GM19467 (cell line): ENCODE results near the gene SLC25A36.
"Not testable (repeated sequence)": the region's sequence is repeated elsewhere in the genome, so short reads cannot be mapped to it uniquely, and the experiment has no call there.

Source experiments
- ATAC-seq: cut with Tn5 transposase; IDR thresholded peaks from one replicate; pipeline ENCODE4 v1.9.1; 2021; ENCODE audit warnings: mild to moderate bottlenecking, moderate library complexity; ENCODE audit not compliant: unreplicated experiment

Gene SLC25A36

DNA sequence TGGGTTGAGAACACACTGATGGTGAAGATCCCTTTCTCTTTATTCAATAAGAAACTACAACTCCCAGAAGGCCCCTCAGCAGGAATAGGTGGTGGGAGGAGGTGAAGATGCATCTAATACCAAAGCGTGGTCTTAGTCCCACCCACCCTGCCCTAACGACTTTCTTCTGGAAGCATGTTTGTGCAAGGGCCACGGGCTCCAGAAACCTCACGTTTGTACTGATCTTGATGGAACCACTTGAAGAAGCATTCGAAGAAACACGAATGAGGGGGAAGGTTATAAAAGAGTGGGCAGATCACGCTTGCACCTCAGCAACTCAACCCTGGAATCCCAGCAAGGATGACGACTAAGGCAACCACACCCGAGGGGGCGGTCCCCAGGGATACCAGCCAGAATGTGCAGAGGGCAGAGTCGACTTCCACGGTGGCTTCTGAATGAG, 10.6 kb upstream of the SLC25A36 start:
- no peak for ATAC-seq

DNA sequence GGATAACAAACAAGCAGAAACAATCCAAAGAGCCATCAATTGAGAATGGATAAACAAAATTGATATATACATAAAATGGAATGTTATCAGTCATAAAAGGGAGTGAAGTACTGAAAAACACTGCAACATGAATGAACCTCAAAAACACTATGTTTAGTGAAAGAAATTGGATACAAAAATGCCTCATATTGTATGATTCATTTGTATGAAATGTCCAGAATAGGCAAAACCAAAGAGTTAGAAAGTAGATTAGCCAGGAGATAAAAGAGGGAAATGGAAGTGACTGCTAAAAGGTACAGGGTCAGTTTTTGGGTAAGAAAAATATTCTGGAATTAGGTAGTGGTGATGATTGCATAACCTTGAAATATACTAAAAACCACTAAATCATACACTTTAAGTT, 9.8 kb upstream of the SLC25A36 start:
- ATAC-seq: no peak

DNA sequence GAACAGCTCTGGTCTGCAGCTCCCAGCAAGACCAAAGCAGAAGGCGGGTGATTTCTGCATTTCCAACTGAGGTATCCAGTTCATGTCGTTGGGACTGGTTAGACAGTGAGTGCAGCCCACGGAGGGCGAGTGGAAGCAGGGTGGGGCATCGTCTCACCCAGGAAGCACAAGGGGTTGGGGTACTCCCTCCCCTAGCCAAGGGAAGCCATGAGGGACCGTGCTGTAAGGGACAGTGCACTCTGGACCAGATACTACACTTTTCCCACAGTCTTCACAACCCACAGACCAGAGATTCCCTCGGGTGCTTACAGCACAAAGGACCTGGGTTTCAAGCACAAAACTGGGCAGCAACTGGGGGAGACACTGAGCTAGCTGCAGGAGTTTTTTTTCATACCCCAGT, 8.5 kb upstream of the SLC25A36 start:
- no peak for ATAC-seq

DNA sequence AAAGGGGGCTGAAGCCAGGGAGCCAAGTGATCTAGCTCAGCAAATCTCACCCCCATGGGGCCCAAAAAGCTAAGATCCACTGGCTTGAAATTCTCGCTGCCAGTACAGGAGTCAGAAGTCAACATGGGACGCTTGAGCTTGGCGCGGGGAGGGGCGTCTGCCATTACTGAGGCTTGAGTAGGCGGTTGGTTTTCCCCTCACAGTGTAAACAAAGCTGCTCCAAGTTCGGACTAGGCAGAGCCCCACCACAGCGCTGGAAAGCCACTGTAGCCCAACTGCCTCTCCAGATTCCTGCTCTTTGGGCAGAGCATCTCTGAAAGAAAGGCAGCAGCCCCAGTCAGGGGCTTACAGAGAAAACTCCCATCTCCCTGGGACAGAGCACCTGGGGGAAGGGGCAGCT, 8.1 kb upstream of the SLC25A36 start:
- no peak for ATAC-seq

DNA sequence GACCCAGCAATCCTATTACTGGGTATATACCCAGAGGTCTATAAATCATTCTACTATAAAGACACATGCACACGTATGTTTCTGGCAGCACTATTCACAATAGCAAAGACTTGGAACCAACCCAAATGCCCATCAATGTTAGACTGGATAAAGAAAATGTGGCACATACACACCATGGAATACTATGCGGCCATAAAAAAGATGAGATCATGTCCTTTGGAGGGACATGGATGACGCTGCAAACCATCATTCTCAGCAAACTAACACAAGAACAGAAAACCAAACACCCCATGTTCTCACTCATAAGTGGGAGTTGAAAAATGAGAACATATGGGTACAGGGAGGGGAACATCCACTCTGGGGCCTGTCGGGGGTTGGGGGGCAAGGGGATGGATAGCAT, 2.3 kb upstream of the SLC25A36 start:
- not testable (repeated sequence) for ATAC-seq

DNA sequence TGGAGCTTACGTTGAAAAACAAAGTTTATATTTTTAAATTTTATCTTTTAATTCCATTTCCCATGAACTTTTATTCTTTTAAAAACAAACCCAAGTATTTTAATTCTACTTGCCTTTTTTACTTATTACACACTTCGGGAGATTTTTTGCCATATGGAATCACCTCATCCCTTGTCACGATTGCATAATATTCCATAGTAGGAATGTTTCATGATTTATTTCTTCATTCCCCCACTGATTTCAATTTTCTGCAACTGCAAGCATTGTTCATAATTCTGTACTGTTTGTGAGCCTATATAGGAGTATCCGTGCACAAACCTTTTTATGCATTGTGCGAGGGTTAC, 574 bp upstream of the SLC25A36 start:
- ATAC-seq: no peak

DNA sequence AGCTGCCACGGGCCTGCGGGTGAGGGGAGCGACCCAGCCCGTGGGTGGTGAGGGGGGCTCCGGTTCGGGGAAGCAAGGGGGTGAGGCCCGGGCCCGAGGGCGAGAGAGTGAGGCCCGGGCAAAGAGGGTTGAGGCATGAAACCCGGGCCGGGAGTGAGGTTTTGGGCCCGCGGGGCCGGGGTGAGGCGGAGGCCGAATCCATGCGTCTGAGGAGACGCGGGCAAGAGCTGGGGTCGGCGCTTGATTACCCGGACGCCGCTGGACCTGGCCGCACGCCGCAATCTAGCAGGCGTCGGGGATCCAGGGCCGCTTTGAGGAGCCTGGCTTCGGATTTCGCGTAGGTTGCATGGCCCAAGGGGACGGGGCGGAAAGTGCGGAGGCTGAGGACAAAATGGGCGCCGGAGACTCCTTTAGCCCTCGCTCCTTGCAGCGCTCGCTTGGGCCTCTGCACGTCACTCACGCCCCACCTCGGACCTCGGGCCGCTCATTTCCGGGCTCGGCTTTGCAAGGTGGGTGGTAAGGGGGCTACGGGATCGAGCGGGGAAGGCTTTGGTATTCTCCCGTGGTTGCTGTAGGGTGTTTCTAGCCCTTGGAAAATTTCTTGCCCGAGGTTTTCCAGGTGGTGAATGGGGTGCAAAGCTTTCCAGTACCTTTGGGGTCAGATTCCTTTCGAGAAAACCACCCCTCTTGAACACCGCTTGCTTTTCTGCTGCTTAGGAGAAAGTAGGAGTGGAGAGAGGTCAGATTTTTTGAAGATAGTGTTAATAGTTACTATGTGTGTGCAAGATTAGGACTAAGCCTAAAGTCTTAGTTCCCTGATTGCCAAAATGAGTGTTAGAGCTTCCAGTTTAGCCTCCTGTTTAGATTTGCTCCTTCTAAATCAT, 827 bp downstream of the SLC25A36 start:
- peak; percentile 43 for ATAC-seq

DNA sequence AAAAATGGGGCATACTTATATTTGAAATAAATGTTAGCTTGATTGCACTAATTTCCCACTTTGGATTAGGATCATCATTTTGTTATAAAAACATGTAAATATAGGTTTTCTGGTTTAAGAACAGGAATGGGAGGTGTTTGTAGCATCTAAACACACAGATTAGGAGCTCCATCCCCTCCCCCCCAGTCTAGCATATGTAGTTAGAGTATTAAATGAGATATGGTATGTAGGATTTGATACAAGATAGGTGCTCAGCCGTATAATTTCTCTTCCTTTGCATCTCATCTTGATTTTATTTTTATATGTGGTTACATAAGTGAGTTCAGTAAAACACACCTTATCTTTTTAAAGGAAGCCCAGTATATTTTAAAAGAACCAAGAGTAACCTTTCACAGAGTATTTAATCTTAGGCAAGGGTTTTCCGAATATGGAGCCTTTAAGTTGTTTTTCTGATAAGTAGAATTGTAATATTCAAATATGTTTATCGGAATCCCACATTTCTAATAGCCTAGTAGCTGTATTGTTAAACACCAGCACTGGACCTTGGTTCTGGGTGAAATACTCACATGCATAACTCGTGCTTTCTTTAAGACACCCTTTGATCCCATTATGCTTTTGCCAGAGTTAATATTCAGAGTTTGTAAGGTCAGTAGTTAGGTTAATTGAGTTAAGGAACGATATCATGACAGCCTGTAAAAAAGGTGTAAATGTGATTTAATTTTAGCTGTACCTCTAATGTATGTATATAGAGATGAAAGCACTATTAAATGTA, 2.3 kb downstream of the SLC25A36 start:
- no peak for ATAC-seq

DNA sequence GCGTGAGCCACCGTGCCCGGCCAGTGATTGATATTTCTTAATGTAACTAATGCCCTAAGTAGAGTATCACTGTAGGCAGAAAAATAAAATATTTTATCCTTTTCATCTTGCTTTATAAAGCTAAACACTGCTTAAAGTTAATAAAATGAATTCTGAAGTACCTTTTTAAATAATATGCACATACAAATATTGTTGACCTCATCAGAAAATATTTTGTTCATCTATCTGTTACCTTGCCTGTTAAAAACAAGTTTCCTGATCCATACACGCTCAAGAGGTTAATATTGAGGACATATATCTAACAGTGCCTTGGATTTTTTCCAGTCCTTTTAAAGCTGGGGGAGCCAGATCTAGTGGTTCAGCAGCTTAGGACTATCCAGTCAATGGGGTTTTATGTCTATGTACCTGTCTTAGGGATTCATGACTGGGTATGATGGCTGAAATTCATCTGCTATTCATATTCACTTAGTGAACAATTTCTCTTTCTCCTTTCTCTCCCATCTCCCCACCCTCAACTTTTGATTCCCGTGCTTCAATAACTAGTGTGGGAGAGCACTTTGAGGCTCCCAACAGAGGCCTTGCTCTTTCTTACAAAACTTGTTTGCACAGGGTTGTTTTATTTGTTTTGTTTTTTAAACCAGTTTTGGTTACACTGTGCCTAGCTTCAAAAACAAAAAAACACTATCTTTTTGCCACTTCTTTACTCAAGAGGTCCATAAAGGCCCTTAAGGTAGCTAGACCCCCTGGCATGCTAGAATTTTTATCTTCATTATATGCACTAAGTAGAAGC, 7.0 kb downstream of the SLC25A36 start:
- ATAC-seq: no peak

DNA sequence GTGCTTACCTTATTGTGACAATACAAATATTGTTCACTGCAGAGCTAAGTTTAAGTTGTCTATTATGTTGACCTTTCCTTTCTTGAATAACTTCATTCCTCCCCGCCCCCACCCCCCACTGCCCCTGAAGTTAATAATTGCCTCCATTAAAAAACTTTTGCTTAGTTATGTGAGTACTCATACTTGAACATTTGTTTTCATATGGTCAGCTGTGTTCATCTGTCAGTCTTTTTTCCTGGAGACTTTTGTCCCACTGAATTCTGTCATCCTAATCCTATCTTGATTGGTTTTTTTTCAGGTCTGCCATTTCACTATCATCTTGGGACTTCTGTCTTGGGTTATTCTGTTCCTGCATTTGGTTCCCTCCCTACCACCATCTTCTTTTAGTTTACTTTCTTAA, 8.5 kb downstream of the SLC25A36 start:
- no peak for ATAC-seq

DNA sequence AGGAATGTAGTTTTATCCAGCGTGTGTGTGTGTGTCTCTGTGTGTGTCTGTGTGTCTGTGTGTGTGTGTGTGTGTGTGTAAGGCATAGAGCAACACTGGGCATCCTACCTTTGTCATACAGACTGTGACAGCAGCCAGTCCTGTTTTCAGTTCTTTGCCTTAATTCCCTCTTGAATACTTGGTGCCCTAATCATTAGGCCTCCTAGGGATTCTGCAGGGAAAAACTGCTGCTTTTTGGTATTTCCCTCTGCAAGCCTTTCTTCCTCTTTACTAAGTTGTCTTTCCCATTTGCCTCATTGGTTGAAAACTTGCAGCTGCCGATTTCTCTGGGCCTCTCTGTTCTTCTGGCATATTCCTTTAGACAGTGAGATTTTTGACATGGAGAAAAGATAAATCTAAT, 9.2 kb downstream of the SLC25A36 start:
- ATAC-seq: no peak

DNA sequence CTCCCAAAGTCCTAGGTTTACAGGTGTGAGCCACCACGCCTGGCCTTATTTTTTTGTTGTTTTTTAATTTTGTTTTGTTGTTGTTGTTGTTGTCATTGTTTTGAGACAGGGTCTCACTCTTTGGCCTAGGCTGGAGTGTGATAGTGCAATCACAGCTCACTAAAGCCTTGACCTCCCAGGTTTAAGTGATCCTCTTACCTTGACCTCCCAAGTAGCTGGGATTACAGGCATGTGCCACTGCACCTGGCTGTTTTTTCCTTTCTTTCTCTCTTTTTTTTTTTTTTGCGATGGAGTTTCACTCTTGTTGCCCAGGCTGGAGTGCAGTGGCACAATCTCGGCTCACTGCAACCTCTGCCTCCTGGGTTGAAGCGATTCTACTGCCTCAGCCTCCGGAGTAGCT, 10.1 kb downstream of the SLC25A36 start:
- ATAC-seq: not testable (repeated sequence)

DNA sequence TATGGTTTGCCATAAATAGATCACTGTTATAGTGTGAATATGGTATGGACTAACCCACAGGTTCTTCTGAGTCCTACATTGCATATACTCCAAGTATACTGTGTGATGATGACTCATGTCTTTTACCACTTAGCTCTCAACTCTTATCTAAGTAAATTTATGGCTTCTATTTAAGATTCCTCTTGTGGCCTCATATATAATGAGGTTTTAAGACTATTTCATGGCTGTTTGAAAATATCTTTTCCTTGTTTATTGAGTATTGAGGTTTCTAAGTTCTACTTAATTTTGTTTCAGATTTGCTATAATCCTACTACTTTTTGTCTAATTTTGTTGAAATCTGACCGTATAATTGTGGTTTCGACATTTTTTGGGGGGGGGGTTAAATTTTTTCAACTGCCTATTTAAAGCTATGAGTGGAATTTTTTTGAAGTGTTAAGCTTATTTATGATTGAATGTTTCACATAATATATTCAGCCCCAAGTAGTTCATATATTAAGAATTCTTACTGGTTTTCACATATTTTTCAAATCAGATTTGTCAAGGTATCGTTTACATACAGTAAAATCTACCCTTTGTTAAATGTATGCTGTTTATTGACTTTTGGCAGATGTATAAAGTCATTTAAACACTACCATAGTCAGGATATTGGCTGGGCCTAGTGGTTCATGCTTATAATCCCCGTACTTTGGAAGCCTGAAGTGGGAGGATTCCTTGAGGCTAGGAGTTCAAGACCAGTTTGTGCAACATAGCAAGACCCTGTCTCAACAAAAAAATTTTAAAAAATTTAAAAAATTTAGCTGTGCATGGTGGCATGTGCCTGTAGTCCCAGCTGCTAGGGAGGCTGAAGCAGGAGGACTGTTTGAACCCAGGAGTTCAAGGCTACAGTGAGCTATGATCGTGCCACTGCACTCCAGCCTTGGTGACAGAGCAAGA, 11.7 kb downstream of the SLC25A36 start:
- ATAC-seq: no peak

DNA sequence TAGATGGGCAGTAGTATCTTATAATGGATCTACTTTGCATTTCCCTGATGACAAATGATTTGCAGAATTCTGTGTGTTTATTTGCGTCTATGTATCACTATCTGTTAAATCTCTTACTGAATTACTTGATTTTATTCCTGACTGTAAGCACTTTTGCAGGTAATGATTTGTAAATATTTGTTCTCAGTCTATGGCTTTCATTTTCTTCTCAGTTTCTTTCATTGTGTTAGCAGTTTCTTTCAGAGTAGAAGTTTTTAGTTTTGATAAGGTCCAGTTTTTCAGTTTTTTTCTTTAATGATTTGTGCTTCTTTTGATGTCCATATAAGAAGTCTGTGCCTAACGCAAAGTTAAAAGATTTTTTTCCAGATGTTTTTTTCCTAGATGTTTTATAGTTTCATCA, 12.9 kb downstream of the SLC25A36 start:
- no peak for ATAC-seq

DNA sequence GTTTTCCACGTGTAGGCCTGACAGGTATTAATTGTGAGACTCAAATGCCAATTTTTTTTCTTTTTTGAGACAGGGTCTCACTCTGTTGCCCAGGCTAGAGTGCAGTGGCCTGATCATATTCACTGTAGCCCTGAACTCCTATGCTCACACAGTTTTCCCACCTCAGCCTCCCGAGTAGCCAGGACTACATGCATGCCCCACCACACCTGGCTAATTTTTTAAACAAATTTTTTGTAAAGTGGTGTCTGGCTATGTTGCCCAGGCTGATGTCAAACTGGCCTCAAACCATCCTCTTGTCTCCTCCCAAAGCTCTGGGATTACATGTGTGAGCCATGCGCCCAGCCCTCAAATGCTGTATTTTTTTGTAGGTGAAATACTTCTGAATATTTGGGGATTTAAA, 14.0 kb downstream of the SLC25A36 start:
- ATAC-seq: no peak

DNA sequence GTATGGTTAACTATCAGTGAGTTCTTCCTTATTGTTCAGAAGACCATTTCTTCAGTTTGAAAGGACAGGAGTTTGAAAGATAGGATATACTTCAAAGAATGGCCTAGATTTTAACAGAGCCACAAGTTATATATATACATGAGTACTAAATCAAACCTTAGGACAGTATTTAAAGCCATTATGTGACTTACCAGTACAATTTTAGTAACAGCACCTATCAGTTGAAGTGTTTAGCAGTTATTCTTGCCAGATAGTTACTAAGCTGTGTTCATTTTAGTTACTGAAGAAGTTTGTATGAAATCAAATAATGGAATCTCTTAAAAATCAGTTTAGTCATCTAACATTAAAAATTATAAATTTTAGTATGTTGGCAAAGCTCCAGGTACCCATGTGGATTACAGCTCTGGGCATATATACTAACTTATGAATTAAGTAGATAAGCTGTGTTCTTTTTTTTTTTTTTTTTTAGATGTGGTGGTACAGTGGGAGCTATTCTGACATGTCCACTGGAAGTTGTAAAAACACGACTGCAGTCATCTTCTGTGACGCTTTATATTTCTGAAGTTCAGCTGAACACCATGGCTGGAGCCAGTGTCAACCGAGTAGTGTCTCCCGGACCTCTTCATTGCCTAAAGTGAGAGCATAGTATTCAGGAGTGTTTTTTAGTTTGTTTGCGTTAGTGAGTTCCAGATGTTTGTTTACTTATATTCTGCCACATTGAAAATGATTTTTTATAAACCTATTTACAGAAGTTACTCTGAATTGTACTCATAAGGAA, 14.6 kb downstream of the SLC25A36 start:
- no peak for ATAC-seq

DNA sequence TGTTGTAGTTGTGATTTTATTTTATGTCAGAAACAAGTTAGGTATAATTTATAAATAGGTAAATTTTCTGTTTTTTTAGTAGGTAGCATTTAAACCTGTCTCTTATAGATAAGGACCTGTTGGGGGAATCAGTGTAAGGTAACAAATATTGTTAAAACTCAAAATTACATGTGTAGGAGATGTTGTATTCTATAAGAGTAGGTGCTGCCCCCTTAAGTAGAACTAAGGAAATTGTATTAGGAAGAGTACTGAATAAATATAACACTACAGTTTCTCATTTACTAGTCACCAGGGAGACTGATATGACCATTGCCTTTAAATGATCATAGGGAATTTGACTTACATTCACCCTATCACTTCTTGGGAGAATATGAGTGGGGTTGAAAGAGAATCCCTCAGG, 31.2 kb downstream of the SLC25A36 start:
- ATAC-seq: no peak

DNA sequence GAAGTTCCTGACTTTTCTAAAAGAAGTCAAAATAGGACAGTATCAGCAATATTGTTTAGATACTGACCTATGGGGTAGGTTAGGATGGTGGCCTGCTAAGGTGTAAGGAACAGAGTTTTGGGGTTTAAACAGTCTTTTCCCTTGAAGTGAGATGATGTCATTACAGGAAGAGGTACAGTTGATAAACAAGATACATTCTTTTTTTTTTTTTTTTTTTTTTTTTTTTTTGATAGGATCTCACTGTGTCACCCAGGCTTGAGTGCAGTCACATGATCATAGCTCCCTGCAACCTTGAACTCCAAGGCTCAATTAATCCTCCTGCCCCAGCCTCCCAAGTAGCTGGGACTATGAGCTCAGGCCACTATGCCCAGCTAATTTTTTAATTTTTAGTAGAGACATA, 33.3 kb downstream of the SLC25A36 start:
- ATAC-seq: no peak

DNA sequence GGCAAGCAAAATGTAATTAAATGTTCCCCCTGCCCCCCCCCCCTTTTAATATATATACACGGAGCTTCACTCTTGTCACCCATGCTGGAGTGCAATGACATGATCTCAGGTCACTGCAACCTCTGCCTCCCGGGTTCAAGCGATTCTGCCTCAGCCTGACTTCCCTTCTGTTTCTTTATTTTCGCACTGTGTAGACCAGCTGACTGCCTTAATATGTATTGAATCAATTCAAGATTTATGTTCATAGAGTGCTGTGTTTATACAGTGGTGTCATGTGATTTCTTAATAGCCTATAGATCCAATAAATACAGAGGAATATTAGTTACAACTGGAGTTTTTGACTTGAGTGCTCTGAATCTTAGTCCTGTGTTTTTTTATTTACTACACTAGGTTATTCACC, 39.0 kb downstream of the SLC25A36 start:
- no peak for ATAC-seq

DNA sequence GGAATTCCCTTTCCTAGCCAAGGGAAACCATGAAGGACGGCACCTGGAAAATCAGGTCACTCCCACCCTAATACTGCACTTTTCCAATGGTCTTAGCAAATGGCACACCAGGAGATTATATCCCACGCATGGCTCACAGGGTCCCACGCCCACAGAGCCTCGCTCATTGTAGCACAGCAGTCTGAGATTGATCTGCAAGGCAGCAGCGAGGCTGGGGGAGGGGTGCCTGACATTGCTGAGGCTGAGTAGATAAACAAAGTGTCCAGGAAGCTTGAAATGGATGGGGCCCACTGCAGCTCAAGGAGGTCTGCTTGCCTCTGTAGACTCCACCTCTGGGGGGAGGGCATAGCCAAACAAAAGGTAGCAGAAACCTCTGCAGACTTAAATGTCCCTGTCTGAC, 46.2 kb downstream of the SLC25A36 start:
- not testable (repeated sequence) for ATAC-seq
